NB4 (cell line): ENCODE measurements around the gene CLCN7.

Experiments
- DNase-seq: peaks from one replicate; pipeline ENCODE4 v3.0.0; 2010; ENCODE audit warnings: low read depth
- H3K4me3 ChIP-seq: one replicate; pipeline ENCODE4 v1.5.1; 2011; ENCODE audit warnings: mild to moderate bottlenecking, low read depth, low read length, moderate library complexity
- MYC ChIP-seq: IDR thresholded peaks from 2 replicates; pipeline ENCODE4 v1.6.1; 2011; ENCODE audit warnings: low read depth, low read length
- POLR2A ChIP-seq: IDR thresholded peaks from 2 replicates; pipeline ENCODE4 v1.6.1; 2011; ENCODE audit warnings: mild to moderate bottlenecking; ENCODE audit not compliant: insufficient read length; ENCODE audit errors: extremely low read depth
- TF ChIP-seq, protein P1 (sequence below): IDR thresholded peaks from 2 replicates; pipeline ENCODE4 v1.6.1; 2011; ENCODE audit warnings: low read depth, low read length
- TF ChIP-seq, protein P2 (sequence below): IDR thresholded peaks from one replicate; pipeline ENCODE4 v1.5.1; 2012; ENCODE audit warnings: low read depth, low read length

CLCN7 gene

DNA sequence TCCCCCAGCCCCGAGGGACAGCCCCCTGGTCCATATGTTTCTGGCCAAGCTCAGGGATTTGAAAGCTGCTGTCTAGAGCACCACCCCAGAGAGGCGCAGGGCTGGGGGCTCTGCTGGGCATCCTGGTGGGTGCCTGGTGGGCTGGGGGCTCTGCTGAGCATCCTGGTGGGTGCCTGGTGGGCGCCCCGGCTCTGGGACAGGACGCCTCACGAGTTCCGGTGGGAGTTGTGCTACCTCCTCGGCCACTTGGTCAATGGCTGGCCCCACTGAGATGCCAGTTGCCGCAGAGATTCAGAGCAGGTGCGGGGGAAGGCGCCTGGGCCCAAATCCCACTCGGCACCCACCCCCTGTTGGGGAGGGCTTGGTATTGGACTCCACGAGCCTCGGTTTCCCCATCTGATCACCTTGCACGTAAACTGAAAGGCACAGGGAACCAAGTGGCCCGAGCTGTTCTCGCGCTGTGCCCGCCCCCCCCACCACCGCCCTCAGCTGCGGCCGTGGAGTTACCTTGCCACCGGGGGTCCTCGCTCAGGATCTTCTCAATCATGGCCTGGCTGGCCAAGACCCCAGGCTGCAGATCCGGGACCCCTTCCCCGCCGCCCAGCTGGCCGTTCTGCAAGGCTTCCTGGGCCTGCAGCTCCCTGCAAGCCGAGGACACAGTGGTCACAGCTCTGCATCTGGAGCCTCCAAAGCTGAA, 73.6 kb downstream of the CLCN7 start:
- no peak for DNase-seq
- H3K4me3 ChIP-seq = no peak overlapping the region

DNA sequence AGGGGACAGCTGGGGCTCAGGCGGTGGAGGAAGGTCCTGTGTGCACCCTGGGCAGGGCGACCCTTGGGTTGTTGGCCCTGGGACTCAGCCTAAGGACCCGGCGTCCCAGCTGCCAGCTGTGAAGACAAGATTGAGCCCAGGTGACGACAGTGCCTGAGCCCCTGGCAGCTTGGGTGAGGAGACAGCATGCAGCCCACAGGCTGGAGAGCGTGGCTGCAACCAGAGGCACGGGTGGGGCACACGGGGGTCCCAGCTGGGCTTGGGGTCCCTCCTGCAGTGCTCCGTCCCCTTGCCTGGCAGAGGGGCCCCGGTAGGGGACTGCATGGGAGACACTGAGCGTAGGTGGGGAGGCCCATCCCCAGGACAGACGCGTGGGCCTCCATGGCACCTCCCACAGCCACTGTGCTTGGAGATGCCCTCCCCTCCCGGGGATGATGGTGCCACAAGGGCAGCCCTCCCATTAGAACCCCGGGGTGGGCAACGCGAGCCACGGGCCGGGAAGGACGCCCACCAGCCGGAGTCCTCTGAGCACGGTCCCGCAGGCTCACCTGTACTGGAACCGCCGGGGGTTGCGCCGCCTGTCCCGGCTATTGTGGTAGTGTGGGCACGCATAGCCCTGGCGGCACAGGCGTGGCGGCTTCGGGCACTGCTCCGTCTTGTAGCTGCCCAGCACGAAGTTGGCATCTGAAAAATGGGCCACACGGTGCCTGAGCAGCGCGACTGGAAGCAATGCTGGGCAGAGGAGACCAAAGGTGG, 75.8 kb downstream of the CLCN7 start:
- no peak for DNase-seq
- H3K4me3 ChIP-seq = no peak overlapping the region
- TF ChIP-seq, protein P1, sequence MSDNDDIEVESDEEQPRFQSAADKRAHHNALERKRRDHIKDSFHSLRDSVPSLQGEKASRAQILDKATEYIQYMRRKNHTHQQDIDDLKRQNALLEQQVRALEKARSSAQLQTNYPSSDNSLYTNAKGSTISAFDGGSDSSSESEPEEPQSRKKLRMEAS = no peak
- TF ChIP-seq POLR2A (no peak), MYC (no peak)
- TF ChIP-seq, protein P2, sequence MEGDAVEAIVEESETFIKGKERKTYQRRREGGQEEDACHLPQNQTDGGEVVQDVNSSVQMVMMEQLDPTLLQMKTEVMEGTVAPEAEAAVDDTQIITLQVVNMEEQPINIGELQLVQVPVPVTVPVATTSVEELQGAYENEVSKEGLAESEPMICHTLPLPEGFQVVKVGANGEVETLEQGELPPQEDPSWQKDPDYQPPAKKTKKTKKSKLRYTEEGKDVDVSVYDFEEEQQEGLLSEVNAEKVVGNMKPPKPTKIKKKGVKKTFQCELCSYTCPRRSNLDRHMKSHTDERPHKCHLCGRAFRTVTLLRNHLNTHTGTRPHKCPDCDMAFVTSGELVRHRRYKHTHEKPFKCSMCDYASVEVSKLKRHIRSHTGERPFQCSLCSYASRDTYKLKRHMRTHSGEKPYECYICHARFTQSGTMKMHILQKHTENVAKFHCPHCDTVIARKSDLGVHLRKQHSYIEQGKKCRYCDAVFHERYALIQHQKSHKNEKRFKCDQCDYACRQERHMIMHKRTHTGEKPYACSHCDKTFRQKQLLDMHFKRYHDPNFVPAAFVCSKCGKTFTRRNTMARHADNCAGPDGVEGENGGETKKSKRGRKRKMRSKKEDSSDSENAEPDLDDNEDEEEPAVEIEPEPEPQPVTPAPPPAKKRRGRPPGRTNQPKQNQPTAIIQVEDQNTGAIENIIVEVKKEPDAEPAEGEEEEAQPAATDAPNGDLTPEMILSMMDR = no peak

More for the DNA sequence above, 73.6 kb downstream of the CLCN7 start:
- no peak for TF ChIP-seq MYC
- no peak for TF ChIP-seq POLR2A
- TF ChIP-seq, protein P2 = no peak
- TF ChIP-seq, protein P1 = no peak

DNA sequence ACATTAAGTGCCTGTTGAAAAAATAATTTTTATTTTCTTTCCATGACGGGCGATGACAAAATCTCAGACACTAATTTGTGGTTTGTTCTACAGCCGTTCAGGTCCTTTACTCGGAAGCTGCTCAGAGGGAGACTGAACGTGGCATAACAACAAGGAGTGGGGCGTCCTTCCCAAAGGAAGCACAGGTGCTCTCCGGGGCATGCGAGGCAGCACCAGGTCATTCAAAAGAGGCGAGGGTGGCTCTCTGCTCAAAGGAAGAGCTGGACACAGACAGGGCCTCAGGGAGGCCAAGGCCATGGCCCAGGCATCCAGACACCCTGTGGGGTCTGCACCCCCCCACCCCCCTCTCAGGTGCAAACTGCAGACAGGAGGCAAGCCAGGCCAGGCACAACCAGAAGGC, 76.5 kb downstream of the CLCN7 start:
- TF ChIP-seq, protein P2 = no peak
- TF ChIP-seq MYC = no peak
- no peak for TF ChIP-seq POLR2A
- TF ChIP-seq, protein P1 = no peak
- no peak overlapping the region for H3K4me3 ChIP-seq
- no peak for DNase-seq

DNA sequence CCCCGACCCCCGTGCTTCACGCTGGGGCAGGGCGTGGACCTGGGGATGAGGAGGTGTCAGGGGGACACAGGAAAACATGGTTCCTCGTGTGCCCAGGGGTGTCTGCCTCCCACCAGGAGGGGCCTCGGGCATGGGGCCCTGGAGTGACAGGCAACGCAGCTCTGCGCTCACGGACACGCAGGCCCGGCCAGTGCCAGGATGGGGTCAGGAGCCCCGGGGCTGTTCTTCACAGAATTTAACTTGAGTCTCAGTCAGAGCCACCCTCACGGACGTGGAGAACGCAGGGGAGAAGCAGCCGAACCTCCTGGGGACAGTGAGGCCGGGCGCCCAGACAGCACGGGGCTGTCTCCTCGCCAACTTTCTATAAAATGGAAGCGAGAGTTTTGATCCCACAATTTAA, 77.0 kb downstream of the CLCN7 start:
- TF ChIP-seq MYC (no peak), POLR2A (no peak)
- TF ChIP-seq, protein P1 = no peak
- TF ChIP-seq, protein P2 = no peak
- no peak overlapping the region for H3K4me3 ChIP-seq
- no peak for DNase-seq

DNA sequence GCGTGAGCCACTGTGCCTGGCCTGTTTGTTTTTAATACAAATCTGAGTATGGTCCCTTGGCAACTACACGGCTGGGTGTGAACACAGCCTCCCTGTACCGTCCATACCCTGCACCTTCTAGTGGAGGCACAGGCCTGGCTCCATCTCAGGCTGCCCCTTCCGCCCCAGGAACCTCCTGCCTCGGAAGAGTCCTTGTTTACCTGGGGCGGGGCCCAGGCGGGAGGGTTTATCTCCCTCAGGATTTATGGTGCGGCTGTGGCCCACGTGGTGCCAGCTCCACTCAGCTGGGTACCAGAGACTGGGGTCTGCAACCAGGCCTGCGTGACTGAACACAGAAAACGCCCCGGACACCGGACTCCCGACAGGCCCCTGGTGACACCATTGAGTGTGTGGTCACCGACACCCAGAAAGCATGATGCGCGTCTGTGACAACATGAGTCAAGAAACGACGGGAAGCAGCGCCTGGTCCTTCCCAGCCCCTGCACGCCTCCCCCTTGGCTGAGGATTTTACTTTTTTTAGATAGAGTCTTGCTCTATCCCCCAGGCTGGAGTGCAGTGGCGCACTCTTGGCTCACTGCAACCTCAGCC, 79.3 kb downstream of the CLCN7 start:
- TF ChIP-seq MYC = no peak
- TF ChIP-seq, protein P2 = no peak
- TF ChIP-seq, protein P1 = no peak
- TF ChIP-seq POLR2A = no peak
- no peak for DNase-seq
- no peak overlapping the region for H3K4me3 ChIP-seq
